ENCODE results near the gene KDELR3.

KDELR3 gene
- long read RNA-seq, donor 1, transcript KDELR3-201 (5 exons, 1,728 nt) = major isoform, 9 of 1,464 reads
- long read RNA-seq, donor 1, partial matches to known transcripts = 1,454 of 1,464 reads
- long read RNA-seq, donor 1, other reads (novel, unspliced or antisense) = 0 of 1,464 reads
- long read RNA-seq, donor 2, transcript KDELR3-201 (5 exons, 1,728 nt) = major isoform, 6 of 8 reads
- long read RNA-seq, donor 2, partial matches to known transcripts = 0 of 8 reads
- long read RNA-seq, donor 2, other reads (novel, unspliced or antisense) = 0 of 8 reads
- long read RNA-seq, donor 3, partial matches to known transcripts = 0 of 2 reads
- long read RNA-seq, donor 3, other reads (novel, unspliced or antisense) = 0 of 2 reads
- long read RNA-seq, donor 4, transcript KDELR3-201 (5 exons, 1,728 nt) = major isoform, 6 of 8 reads
- long read RNA-seq, donor 4, partial matches to known transcripts = 0 of 8 reads
- long read RNA-seq, donor 4, other reads (novel, unspliced or antisense) = 0 of 8 reads
- long read RNA-seq, donor 5, partial matches to known transcripts = 0 of 1 reads
- long read RNA-seq, donor 5, other reads (novel, unspliced or antisense) = 0 of 1 reads
- long read RNA-seq, donor 6, partial matches to known transcripts = 0 of 5 reads
- long read RNA-seq, donor 6, other reads (novel, unspliced or antisense) = 0 of 5 reads
- long read RNA-seq, donor 7, partial matches to known transcripts = 0 of 6 reads
- long read RNA-seq, donor 7, other reads (novel, unspliced or antisense) = 0 of 6 reads
- long read RNA-seq, donor 8, partial matches to known transcripts = 377 of 406 reads
- long read RNA-seq, donor 8, other reads (novel, unspliced or antisense) = 26 of 406 reads

DNA sequence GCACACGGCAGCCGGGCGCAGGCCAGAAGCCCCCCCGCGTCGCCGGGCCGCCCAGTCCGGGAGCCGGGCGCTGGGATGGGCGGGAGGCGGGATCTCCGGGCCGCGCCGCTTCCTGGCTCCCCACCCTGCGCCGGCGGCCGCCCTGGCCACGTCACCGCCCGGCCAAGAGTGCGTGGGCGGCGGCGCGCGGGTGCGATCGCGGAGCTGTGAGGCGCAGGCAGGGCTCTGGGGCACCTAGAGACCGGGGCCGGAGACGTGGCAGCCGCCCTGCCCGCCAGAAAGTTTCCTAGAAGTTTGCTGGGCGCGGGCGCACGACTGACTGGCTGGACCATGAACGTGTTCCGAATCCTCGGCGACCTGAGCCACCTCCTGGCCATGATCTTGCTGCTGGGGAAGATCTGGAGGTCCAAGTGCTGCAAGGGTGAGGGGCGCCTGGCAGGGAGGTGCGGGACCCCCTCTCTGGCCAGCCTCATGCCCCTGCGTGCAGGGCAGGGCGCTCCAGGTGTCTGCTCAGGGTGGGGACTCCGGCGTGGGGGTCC, at the start of gene KDELR3:
TSS of gene KDELR3 (plus strand) at position 193 of the 539 bp plus-strand sequence. CDS start at position 331, 138 bp downstream.
- peak; percentile 76 for DNase-seq

DNA sequence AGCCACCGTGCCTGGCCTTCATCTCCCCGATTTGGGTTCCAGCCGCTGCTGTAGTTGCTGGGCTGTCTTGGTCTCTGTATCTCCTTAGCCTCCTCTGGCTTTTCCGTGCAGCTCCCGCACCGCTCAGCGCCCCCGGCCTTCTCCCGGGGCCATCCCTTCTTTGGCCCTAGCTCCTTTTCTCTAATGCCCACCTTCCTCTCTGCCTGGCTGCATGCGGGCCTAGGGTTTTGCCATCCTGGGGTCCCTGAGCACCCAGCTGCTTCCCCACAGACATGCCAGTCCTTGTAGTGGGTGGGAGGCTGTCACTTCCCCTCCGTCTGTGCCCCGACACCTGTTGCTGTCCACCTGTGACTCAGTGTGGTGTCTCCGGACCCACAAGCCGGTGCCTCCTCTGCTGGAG, 49.3 kb upstream of the KDELR3 start:
- DNase-seq = no peak

DNA sequence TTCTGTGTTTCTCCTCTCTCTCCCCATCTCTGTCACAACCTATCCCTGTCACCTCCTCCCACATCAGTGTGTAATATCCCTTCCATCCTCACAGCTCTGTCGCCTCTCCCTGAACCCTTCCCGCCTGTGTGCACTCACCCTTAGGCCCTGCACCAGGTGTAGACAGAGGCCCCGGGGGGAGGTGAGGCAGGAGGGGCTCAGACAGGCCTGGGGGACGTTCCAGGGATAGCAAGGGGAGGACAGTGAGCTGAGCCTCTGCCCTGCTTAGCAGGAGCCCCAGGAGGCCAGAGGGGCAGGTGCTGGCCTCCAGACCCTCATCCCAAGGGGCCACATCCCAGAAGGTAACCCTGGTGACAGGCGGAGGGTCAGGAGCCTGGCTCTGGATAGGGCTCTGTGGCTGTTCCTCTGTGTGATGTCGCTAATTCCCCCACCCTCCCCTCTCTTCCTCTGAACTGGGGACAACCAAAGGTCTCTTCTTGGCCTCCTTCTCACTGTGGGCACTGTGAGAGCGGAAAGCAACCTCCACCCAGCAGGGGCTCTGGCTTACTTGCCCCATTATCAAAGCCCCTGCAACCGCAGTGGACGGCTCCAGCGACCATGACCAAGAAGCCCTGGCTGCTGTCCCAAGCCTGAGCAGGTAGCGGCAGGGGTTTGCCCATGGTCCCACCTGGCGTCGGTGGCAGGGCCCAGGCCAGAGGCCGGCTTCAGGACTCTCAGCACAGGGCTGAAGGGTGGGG, 48.6 kb upstream of the KDELR3 start:
- no peak for DNase-seq

DNA sequence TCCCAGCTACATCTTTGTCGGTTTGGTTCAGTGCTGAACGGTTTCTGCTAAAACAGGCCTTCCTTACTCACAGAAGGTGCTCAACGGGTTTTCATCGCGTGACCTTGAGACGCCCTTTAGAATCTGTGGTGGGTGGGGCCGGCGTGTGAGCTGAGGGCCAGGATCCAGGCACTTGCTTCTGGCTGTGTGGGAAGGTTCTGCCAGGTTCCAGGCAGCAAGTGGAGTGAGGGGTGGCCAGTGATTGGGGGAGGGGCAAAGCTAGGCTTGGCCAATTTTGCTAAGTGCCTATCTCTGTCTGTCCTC, 48.1 kb upstream of the KDELR3 start:
- DNase-seq = peak; percentile 17

DNA sequence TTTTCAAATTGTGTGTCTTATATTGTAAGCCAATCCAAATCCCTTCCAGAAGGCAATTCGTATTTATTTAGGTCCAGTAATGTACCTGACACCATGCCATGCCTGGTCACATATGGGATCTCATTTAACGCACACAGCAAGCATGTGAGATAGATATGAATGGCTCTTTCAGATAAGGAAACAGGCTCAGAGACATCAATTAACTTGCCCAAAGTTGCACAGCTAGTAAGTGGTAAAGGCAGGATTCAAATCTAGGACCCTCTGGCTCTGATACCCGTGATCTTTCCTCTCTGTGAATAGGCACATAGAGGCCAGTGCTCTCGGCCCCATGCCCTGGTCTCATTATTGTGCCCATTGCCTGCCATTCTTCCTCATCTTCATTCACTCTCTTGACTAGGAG, 47.2 kb upstream of the KDELR3 start:
- no peak for DNase-seq

DNA sequence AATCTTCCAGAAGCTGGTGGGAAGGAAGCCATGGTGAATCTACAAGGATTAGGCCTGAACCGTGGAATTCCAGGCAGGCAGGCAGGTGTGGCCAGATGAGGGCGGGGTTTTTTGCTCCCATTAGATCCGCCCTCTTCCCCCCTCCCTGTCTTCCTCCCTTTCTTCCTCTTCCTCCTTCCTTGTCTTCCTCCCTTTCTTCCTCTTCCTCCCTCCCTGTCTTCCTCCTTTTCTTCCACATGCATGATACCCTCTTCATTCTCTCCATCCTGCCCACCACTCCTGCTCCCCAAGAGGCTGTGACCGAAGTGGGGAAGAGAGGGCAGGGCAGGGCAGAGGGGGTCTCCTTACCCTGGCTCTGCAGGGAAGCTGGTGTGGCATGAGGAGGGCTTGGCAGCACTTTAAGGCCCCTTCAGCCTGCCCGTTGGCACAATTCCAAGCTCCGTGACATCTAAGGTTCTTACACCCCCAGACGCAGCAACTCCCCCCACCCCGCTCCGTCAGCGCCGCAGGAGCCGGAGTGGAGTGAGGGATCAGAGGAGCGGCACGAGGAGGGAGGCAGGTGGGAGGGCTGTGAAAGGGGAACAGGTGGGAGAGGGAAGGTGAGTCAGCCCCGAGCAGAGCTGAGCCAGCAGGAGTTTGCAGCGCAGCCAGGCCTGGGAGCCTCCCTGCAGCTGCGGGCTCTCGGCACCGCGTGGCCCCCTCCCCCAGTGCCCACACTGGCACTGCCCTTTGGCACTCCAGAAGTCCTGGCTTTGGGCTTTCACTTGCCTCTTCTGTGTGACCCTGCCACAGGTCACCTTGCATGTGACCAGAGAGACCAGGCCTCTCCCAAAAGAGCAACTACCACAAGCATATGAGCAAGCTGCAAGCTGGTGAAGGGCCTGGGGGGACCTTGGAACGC, 45.0 kb upstream of the KDELR3 start:
- DNase-seq = peak; percentile 66

DNA sequence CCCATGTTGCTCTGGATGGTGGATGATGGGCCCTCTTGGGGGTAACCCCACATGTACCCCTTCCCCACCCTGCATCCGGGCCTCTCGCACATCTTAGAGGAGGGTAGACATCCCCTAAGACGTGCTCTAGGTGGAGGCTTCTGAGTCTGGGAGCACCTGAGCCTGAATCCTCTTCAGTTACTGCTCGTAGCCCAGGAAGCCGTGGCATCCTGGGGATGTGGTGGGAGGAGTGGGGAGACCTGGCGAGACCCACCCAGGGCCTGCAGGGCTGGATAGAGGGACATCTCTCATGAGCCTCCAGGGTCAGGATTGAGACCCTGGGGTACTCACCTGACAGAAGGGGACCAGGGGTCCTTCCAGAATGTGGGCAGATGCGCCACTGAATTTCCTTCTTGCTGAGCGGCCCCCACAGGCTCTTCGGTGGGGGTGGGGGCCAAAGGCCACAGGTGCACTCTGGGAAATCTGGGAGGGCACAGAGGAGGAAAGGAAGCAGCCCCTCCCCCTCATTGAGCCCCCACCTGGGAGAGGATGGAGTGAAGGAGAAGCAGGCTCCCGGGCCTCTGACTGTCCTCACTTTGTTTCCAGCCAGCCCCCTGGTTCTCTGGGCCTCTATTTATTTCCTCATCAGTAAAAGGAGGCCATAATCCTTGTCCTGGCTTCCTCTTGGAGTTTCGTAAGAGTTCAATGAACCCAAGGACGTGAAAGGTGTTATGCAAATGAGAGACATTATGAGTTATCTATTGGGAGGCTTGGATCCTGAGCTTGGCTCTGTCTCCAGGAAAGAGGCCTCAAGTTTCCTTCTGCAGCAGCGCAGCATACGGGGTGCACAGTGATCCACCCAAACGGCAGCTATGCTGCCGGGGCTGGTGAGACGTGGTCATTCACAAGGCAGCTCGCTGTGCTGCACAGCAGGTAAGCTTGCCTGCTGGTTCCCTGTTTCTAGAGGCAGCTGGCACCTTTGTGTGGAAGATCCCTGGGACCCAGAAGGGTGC, 44.1 kb upstream of the KDELR3 start:
- DNase-seq = no peak

DNA sequence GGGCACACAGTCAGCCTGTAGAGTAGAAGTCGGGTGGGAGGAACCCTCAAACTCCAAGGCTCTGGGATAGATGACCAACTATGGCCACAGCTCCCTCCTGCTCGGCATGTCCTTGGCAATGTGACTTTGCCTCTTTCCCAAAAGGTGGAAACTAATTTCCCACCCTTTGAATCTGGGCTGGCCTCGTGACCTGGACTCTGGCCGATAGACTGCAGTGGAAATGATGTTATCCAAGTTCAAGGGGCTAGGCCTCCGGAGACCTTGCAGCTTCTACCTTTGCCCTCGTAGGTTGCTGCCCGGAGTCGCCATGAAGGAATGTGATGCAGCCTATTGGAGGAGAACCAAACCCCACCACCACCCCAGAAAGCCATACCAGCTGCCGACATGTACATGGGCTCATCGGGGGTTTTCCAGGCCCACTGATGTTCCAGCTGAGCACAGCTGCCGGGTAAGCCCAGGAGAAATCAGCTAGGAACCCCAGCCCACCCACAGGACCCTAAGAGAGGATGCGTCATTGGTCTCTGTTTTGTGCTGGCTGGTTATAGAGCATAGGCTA, 43.3 kb upstream of the KDELR3 start:
- DNase-seq = no peak

DNA sequence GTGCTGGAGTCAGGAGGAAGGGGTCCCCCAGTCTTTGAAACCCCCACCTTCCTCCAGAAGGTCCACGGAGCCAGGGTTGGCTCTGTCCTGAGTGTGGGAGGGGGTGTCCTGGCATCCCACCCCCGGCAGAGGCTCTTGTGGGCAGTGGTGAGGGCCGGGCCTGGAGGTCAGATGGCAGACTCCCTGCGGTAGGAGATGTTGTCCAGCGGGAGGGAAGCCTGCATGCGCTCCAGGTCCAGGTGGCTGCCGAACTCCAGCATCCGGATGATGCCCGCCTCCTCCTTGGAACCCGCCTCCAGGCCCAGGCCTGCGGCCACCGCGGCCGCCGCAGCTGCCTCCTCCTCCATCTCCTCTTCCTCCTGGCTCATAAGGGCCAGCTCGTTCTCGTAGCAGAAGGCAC, 41.3 kb upstream of the KDELR3 start:
- DNase-seq = no peak

DNA sequence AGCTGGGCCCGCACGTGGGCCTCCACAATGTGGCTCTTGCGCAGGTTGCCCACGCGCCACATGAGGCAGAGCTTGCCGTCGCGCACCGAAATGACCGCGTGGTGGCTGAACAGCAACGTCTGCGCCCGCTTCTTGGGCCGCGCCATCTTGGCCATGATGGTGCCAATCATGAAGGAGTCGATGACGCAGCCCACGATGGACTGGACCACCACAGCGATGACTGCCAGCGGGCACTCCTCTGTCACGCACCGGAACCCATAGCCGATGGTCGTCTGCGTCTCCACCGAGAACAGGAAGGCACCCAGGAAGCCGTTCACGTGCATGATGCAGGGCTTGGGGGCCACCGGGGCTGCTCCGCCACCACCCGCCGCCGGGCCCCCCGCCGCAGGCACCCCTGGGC, 40.4 kb upstream of the KDELR3 start:
- DNase-seq = no peak

DNA sequence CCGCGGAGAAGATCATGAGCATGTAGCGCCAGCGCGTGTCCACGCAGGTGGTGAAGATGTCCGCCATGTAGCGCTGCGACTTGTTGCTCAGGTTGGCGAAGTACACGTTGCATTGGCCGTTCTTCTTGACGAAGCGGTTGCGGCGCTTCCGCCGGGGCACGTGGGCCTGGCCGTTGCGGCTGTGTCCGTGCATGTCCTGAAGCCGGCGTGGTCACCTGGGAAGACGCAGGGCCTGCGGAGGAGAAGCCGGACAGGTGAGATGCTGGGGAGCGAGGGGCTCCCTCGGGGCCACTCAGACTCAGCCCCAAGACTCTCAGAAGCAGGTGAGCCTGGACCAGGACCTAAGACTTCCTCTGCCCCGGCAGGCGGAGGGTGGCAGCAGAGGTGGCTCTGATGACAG, 40.0 kb upstream of the KDELR3 start:
- no peak for DNase-seq

DNA sequence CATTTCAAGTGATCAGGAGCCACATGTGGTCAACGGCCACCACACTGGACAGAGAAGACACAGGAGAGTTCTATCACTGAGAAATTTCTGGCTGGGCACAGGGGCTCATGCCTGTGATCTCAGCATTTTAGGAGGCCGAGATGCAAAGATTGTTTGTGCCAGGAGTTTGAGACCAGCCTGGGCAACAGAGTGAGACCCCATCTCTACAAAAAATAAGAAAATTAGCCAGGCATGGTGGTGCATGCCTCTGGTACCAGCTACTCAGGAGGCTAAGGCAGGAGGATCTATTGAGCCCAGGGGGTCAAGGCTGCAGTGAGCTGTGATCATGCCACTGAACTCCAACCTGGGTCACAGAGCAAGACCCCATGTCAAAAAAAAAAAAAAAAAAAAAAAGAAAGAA, 39.2 kb upstream of the KDELR3 start:
- DNase-seq = no peak

DNA sequence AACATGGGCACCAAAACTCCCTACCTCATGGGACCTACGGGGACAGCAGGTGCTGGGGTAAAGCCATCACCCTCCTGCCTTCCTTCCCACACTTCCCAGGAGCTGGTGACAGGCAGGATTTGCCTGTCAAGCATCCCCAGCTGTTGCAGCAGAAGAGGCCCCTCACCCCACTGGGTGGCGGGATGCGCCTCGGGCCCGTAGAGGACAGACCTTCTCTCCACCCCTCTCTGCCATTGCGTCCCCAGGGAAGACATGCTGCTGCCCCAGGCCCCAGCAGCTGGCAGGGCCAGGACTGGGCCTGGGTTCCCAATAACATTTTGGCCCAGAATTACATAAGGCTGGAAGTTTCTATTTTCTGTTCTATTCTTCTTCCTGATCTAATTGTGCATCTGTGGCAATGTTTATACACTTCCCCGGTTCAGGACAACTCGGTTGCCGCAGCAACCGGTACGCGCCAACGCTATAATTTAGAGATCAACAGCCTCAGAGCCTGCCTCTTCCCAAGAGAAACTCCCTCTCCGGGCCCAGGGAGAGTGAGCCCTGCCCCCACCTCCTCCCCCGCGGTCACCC, 38.3 kb upstream of the KDELR3 start:
- DNase-seq = no peak

DNA sequence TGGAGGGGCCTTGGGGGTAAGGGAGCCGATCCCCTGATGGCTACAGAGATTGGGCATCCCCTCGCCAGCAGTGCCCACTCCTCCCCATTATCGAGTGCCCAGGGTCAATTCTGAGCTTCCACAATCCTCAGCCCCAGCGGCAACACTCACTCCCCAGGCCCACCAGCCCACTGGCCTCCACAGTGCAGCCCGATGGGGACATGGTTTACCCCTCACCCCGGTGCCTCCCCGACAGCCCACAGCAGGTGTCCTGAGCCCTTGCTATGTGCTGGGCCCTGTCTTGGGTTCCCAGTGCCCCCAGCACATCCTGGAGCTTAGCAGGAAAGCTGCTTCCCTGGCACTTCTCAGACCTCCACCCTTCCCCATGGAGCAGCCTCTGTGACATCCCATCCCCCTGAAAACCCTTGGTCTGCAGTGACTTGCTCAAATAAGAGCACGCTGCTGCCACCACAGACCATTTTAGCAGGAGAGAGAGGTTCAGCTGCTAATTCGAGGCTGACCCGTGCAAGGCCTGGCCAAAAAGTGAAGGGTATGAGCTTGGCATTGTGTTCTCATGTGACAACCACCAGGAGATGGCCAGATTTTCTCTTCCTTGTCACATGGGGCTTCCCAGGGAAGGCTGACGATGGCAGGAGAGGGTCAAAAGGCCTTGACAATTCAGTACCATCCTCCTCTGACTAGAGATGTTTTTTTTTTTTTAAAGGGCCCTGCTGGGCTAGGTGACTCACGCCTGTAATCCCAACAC, 36.5 kb upstream of the KDELR3 start:
- no peak for DNase-seq

DNA sequence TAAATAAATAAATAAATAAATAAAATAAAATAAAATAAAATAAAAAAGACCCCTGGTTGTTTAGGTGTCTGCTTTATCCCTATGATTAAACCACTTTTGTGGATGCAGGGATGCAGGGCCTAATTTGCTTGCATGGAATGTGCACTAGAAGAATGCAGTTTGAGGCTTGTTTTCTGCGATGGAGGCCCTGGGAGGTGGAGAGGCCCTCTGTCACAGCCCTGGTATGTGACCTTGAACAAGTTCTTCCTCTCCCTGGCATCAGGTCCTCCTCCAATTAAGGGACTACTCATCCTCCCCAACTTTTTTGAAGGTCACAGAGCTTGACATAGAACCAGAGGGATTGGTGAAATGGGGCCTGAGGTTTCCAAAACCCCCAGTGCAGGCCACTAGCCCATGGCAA, 35.6 kb upstream of the KDELR3 start:
- no peak for DNase-seq

DNA sequence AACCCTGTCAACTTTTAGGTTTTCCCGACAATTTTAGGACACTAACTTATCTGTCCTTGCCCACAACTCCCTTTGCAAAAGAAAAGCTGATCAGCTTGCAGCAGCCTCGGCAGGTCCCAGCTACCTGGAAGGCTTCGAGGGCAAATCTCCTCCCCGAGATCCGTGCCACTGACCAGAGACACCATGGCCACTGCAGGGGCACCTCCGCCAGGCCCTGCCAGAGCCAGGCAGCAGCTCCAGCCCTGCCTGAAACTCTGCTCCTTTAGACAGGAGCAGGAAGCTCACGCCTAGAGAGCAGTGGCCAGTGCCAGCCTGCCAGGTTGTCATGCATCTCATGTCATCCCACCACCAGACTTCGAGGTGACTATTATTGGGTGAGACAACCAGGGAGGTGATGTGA, 34.0 kb upstream of the KDELR3 start:
- DNase-seq = no peak

DNA sequence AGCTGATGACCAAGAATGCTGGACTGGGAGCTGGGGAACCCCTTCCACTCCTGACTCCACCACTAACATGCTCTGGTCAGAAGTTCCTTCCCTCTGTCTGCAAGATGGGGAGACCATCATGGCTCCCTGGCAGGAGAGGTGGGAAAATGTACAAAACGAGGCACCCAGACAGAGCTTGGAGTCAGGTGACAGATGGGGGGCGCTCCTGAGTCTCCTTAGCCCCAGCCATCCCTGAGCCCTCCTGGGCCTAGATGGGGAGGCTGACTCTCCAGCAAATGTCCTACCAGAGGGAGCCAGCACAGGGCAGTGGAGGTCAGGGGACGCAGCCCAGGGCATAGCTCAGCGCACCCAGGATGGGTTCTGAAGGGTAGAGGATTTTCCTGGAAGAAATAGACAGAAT, 32.9 kb upstream of the KDELR3 start:
- no peak for DNase-seq

DNA sequence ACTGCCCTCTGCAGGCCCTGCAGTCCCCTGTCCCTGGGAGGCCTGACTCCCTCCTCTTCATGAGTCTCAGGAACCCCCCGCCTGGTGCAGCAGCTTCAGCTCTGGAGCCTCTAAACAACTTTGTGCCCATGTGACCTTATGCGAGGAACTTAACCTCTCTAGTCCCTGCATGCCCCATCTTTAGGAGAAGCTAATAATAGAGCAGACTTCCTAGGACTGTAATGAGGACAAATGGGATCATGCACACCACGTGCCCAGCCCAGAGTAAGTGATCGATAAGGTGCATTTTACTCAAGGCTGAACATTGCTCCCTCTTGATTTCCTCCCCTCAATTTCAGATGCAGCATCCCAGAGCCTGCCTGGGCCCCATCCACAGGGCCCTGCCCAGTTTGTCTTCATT, 31.9 kb upstream of the KDELR3 start:
- no peak for DNase-seq
